Measurements from ENCODE around the gene GOLGA7B.

The GOLGA7B gene

GRCh38 chr10:97905276-97905675 lies 55.6 kb downstream of the GOLGA7B start:
- peaks cover 10% of the 10 kb centered on the region; the same call in 1 of the 2 replicates for H3K27me3 ChIP-seq (ENCODE audit: control insufficient read depth, low read length)
- TF ChIP-seq CTCF (IDR thresholded peaks at IDR 0.05; ENCODE audit: low read depth, low read length, poor library complexity, severe bottlenecking) (no peak), EZH2phosphoT487 (IDR thresholded peaks at IDR 0.05; ENCODE audit: borderline replicate concordance, low read length) (no peak)

GRCh38 chr10:97907211-97907610 lies 57.6 kb downstream of the GOLGA7B start:
- H4K20me1 ChIP-seq (ENCODE audit: control insufficient read depth, insufficient read depth, low read depth, low read length) = no peaks in the 10 kb centered on the region
- H3K4me1 ChIP-seq (ENCODE audit: control insufficient read depth, low read length) = no peaks in the 10 kb centered on the region
- no peak overlapping the region for H3K4me2 ChIP-seq (ENCODE audit: low read length)
- peaks cover 10% of the 10 kb centered on the region; the same call in 1 of the 2 replicates for H3K27me3 ChIP-seq (ENCODE audit: control insufficient read depth, low read length)
- H3K36me3 ChIP-seq (ENCODE audit: control insufficient read depth, low read length) = no peaks in the 10 kb centered on the region
- no peak overlapping the region for H3K4me3 ChIP-seq (ENCODE audit: low read length)
- no peaks in the 10 kb centered on the region for H3F3A ChIP-seq (ENCODE audit: control insufficient read depth, insufficient read depth)
- H3K9me2 ChIP-seq (replicated peaks; ENCODE audit: control insufficient read depth, low read length) = no peaks in the 10 kb centered on the region
- TF ChIP-seq CTCF (IDR thresholded peaks at IDR 0.05; ENCODE audit: low read depth, low read length, poor library complexity, severe bottlenecking) = no peak
- TF ChIP-seq EZH2phosphoT487 (IDR thresholded peaks at IDR 0.05; ENCODE audit: borderline replicate concordance, low read length) = no peak
- H3K9me3 ChIP-seq (ENCODE audit: control insufficient read depth, insufficient read depth, low read length) = no peaks in the 10 kb centered on the region
- H3K27ac ChIP-seq (ENCODE audit: low read depth, low read length) = no peak overlapping the region
- no peaks in the 10 kb centered on the region for H3K79me2 ChIP-seq (ENCODE audit: control insufficient read depth, low read length)

More at GRCh38 chr10:97905276-97905675, 55.6 kb downstream of the GOLGA7B start:
- no peak overlapping the region for H3K27ac ChIP-seq (ENCODE audit: low read depth, low read length)
- no peaks in the 10 kb centered on the region for H3K9me3 ChIP-seq (ENCODE audit: control insufficient read depth, insufficient read depth, low read length)
- H3K36me3 ChIP-seq (ENCODE audit: control insufficient read depth, low read length) = no peaks in the 10 kb centered on the region
- H3F3A ChIP-seq (ENCODE audit: control insufficient read depth, insufficient read depth) = no peaks in the 10 kb centered on the region
- H3K4me2 ChIP-seq (ENCODE audit: low read length) = no peak overlapping the region
- no peaks in the 10 kb centered on the region for H3K79me2 ChIP-seq (ENCODE audit: control insufficient read depth, low read length)
- H3K9me2 ChIP-seq (replicated peaks; ENCODE audit: control insufficient read depth, low read length) = no peaks in the 10 kb centered on the region
- H4K20me1 ChIP-seq (ENCODE audit: control insufficient read depth, insufficient read depth, low read depth, low read length) = no peaks in the 10 kb centered on the region
- H3K4me1 ChIP-seq (ENCODE audit: control insufficient read depth, low read length) = no peaks in the 10 kb centered on the region
- H3K4me3 ChIP-seq (ENCODE audit: low read length) = no peak overlapping the region

GRCh38 chr10:97907830-97908229 lies 58.2 kb downstream of the GOLGA7B start:
- Histone ChIP-seq H3K36me3 (ENCODE audit: control insufficient read depth, low read length) (no peaks in the 10 kb centered on the region), H3K9me3 (ENCODE audit: control insufficient read depth, insufficient read depth, low read length) (no peaks in the 10 kb centered on the region), H3F3A (ENCODE audit: control insufficient read depth, insufficient read depth) (no peaks in the 10 kb centered on the region), H3K79me2 (ENCODE audit: control insufficient read depth, low read length) (no peaks in the 10 kb centered on the region), H3K9me2 (replicated peaks; ENCODE audit: control insufficient read depth, low read length) (no peaks in the 10 kb centered on the region), H3K27me3 (ENCODE audit: control insufficient read depth, low read length) (peaks cover 15% of the 10 kb centered on the region; the same call in 1 of the 2 replicates), H4K20me1 (ENCODE audit: control insufficient read depth, insufficient read depth, low read depth, low read length) (no peaks in the 10 kb centered on the region), H3K27ac (ENCODE audit: low read depth, low read length) (no peak overlapping the region), H3K4me2 (ENCODE audit: low read length) (no peak overlapping the region), H3K4me3 (ENCODE audit: low read length) (no peak overlapping the region), H3K4me1 (ENCODE audit: control insufficient read depth, low read length) (no peaks in the 10 kb centered on the region)
- TF ChIP-seq CTCF (IDR thresholded peaks at IDR 0.05; ENCODE audit: low read depth, low read length, poor library complexity, severe bottlenecking) (no peak), EZH2phosphoT487 (IDR thresholded peaks at IDR 0.05; ENCODE audit: borderline replicate concordance, low read length) (no peak)

Measured in DOHH2 (cell line).